ENCODE data around the gene PIP5KL1.

DNA sequence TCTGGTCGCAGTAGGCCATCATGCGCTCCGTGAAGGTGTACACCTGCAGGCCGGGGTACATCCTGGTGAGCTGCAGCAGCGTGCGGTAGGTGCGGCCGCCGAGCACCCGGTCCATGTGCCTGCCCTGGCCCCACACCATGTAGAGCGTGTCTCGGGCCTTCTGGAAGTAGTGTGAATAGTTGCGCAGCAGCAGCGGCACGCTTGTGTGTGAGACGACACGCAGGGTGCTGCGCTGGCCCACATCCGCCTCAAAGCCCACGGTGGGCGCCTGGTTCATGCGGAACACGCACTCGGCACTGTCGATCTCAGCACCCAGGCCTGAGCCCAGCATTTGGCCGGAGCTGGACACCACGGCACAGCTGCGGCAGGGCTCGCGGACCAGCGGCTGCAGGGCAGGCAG is 18.3 kb downstream of the PIP5KL1 start:
- TF ChIP-seq, protein P1, sequence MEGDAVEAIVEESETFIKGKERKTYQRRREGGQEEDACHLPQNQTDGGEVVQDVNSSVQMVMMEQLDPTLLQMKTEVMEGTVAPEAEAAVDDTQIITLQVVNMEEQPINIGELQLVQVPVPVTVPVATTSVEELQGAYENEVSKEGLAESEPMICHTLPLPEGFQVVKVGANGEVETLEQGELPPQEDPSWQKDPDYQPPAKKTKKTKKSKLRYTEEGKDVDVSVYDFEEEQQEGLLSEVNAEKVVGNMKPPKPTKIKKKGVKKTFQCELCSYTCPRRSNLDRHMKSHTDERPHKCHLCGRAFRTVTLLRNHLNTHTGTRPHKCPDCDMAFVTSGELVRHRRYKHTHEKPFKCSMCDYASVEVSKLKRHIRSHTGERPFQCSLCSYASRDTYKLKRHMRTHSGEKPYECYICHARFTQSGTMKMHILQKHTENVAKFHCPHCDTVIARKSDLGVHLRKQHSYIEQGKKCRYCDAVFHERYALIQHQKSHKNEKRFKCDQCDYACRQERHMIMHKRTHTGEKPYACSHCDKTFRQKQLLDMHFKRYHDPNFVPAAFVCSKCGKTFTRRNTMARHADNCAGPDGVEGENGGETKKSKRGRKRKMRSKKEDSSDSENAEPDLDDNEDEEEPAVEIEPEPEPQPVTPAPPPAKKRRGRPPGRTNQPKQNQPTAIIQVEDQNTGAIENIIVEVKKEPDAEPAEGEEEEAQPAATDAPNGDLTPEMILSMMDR (IDR thresholded peaks at IDR 0.05; ENCODE audit: poor library complexity, severe bottlenecking), result no peak
- TF ChIP-seq TAF1 (IDR thresholded peaks at IDR 0.05; ENCODE audit: low read depth) (no peak), POLR2AphosphoS5 (IDR thresholded peaks at IDR 0.05) (no peak), EP300 (conservative IDR thresholded peaks at IDR 0.05; ENCODE audit: poor library complexity, severe bottlenecking) (no peak), SMC3 (conservative IDR thresholded peaks at IDR 0.05; ENCODE audit: poor library complexity) (no peak)
- TF ChIP-seq, protein P2, sequence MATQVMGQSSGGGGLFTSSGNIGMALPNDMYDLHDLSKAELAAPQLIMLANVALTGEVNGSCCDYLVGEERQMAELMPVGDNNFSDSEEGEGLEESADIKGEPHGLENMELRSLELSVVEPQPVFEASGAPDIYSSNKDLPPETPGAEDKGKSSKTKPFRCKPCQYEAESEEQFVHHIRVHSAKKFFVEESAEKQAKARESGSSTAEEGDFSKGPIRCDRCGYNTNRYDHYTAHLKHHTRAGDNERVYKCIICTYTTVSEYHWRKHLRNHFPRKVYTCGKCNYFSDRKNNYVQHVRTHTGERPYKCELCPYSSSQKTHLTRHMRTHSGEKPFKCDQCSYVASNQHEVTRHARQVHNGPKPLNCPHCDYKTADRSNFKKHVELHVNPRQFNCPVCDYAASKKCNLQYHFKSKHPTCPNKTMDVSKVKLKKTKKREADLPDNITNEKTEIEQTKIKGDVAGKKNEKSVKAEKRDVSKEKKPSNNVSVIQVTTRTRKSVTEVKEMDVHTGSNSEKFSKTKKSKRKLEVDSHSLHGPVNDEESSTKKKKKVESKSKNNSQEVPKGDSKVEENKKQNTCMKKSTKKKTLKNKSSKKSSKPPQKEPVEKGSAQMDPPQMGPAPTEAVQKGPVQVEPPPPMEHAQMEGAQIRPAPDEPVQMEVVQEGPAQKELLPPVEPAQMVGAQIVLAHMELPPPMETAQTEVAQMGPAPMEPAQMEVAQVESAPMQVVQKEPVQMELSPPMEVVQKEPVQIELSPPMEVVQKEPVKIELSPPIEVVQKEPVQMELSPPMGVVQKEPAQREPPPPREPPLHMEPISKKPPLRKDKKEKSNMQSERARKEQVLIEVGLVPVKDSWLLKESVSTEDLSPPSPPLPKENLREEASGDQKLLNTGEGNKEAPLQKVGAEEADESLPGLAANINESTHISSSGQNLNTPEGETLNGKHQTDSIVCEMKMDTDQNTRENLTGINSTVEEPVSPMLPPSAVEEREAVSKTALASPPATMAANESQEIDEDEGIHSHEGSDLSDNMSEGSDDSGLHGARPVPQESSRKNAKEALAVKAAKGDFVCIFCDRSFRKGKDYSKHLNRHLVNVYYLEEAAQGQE (IDR thresholded peaks at IDR 0.05; ENCODE audit: borderline replicate concordance), result no peak

Measured in neural cell (in vitro differentiated cells).